Endothelial cell of umbilical vein (primary cell): ENCODE data around the gene TMEM151A. TPM values are rescaled to one million over a fixed set of nuclear protein-coding genes. Genes with fewer than 3 reads are reported as not detected.

Experiments used
- BruUV-seq: library from RNA; stranded (reverse); fragments of 400-500 nt; replicated peaks from 2 replicates; lab custom pipeline; 2021; lab: Mats Ljungman, UMichigan
- CTCF ChIA-PET: fragments of 300-600, 350-600 bp; sonication (Branson Sonifier 250); formaldehyde crosslinking; loops from one replicate; lab custom pipeline; 2021; ENCODE audit warnings: antibody characterized with exemption, inconsistent platforms; lab: Charles Lee
- POLR2A ChIA-PET: fragments of 300-600, 350-600 bp; sonication (Branson Sonifier 250); formaldehyde crosslinking; loops from one replicate; lab custom pipeline; 2021; ENCODE audit warnings: antibody characterized with exemption, inconsistent platforms; lab: Charles Lee
- DNase-seq: peaks from one replicate; pipeline ENCODE4 v3.0.0-alpha.2; 2011; ENCODE audit warnings: low read depth, low spot score
- FAIRE-seq: peaks from 2 replicates; lab custom pipeline; 2011; peaks lifted over from hg19 to GRCh38; lab: Jason Lieb, UNC
- H2AFZ ChIP-seq: 2 replicates; pipeline ENCODE4 v1.6.0; 2012; ENCODE audit warnings: low read depth, low read length, control low read depth, inconsistent platforms
- H3K27ac ChIP-seq: 2 replicates; pipeline ENCODE4 v1.5.1; 2011; ENCODE audit warnings: low read depth, mild to moderate bottlenecking, control low read depth, low read length, moderate library complexity; ENCODE audit not compliant: insufficient read depth
- H3K27me3 ChIP-seq, 2 experiments: 2 replicates each; pipeline versions ENCODE4 v1.6.0 to v1.6.1; 2011; ENCODE audit warnings: low read length in 2 of 2, mixed read lengths in 1 of 2; ENCODE audit not compliant: control insufficient read depth in 2 of 2, insufficient read depth in 2 of 2
- H3K36me3 ChIP-seq, 2 experiments: 2 replicates in 1 of 2; 3 replicates in 1 of 2; pipeline ENCODE4 v1.5.1; 2011; ENCODE audit warnings: low read length in 2 of 2, mild to moderate bottlenecking in 1 of 2, moderate library complexity in 1 of 2; ENCODE audit not compliant: control insufficient read depth in 2 of 2, insufficient read depth in 2 of 2; ENCODE audit errors: extremely low read depth in 1 of 2
- H3K4me1 ChIP-seq: 3 replicates; pipeline ENCODE4 v1.5.1; 2011; ENCODE audit warnings: mild to moderate bottlenecking, low read length; ENCODE audit not compliant: control insufficient read depth, insufficient read depth; ENCODE audit errors: extremely low read depth
- H3K4me2 ChIP-seq: 2 replicates; pipeline ENCODE4 v1.6.1; 2011; ENCODE audit warnings: low read length, control low read depth, mixed read lengths; ENCODE audit not compliant: insufficient read depth
- H3K4me3 ChIP-seq, 3 experiments: fragments of 200-600 bp in 1 of 3; sonication (generic), shearing (Covaris generic) in 1 of 3; replicated peaks in 1 of 3; 2 replicates each; pipeline ENCODE4 v1.5.1; 2011 to 2016; ENCODE audit warnings: control low read depth in 3 of 3, low read length in 3 of 3, mild to moderate bottlenecking in 2 of 3, inconsistent platforms in 1 of 3, low read depth in 1 of 3, moderate library complexity in 1 of 3; ENCODE audit not compliant: insufficient read depth in 1 of 3
- H3K79me2 ChIP-seq: 2 replicates; pipeline ENCODE4 v1.6.0; 2012; ENCODE audit warnings: low read length, inconsistent platforms; ENCODE audit not compliant: control insufficient read depth, insufficient read depth
- H3K9ac ChIP-seq: replicated peaks from 2 replicates; pipeline ENCODE3; 2011; ENCODE audit warnings: low read length, control low read depth; ENCODE audit not compliant: insufficient read depth; ENCODE audit errors: extremely low read depth
- H3K9me1 ChIP-seq: replicated peaks from 3 replicates; pipeline ENCODE4 v1.6.0; 2011; ENCODE audit warnings: mild to moderate bottlenecking, low read length; ENCODE audit not compliant: control insufficient read depth, insufficient read depth; ENCODE audit errors: extremely low read depth
- H3K9me3 ChIP-seq: replicated peaks from 2 replicates; pipeline ENCODE4 v1.5.1; 2012; ENCODE audit warnings: low read length, inconsistent platforms; ENCODE audit not compliant: control insufficient read depth, insufficient read depth
- H4K20me1 ChIP-seq: replicated peaks from 2 replicates; pipeline ENCODE3; 2011; ENCODE audit warnings: mild to moderate bottlenecking, low read length; ENCODE audit not compliant: control insufficient read depth, insufficient read depth; ENCODE audit errors: extremely low read depth
- CTCF ChIP-seq, 2 donors: IDR thresholded peaks; 1 replicate in 1 of 2; 2 replicates in 1 of 2; pipeline ENCODE4 v1.5.1; 2011; ENCODE audit warnings: low read length in 2 of 2, mild to moderate bottlenecking in 2 of 2, moderate library complexity in 2 of 2, control low read depth in 1 of 2, inconsistent platforms in 1 of 2, low read depth in 1 of 2; ENCODE audit not compliant: insufficient read depth in 1 of 2; ENCODE audit errors: extremely low read depth in 1 of 2
- GATA2 ChIP-seq: IDR thresholded peaks from 2 replicates; pipeline ENCODE4 v1.7.0; 2011; ENCODE audit warnings: low read depth, mild to moderate bottlenecking, moderate library complexity, mixed read lengths, low read length; ENCODE audit not compliant: insufficient read length, insufficient read depth
- MAX ChIP-seq: IDR thresholded peaks from 2 replicates; pipeline ENCODE4 v1.6.1; 2011; ENCODE audit not compliant: insufficient read depth, insufficient read length
- dilution Hi-C: fragments of 300-500 bp; cut with MboI; formaldehyde crosslinking; loops from one replicate; pipeline ENCODE4 v1.15.0; 2019; ENCODE audit warnings: low sequenced_read_pairs; ENCODE audit not compliant: extremely low pct_ligation_motif_present
- intact Hi-C: fragments of 100-400 bp; cut with micrococcal nuclease; formaldehyde crosslinking; loops from one replicate; pipeline ENCODE4 v1.10.0; 2022
- polyA plus RNA-seq, 4 experiments: library from polyadenylated mRNA; depleted of rRNA in 3 of 4; stranded (reverse) in 3 of 4; unstranded in 1 of 4; fragments of >200 nt; gene quantifications; 2 replicates each; pipeline versions ENCODE4 v1.2.1 to v1.2.3, GENCODE V29; 2011 to 2012; ENCODE audit warnings: missing spikeins in 1 of 4
- total RNA-seq: library from RNA; stranded (reverse); gene quantifications from 2 replicates; pipeline ENCODE4 v1.2.3, GENCODE V29; 2021

The TMEM151A gene
- total and polyA plus RNA-seq, 2 donors (not counting 3 experiments of a cell fraction or from before 2014, with no cell fraction given), result not detected

- ChIA-PET CTCF (interaction anchor here (0.6 to 9.5 kb wide), 30 partner anchors 11 to 150 kb away, joined by 3 to 225 read pairs (median 5); partner anchors contain the start of genes B4GAT1, BRMS1, MRPL11 and RIN1), POLR2A (interaction anchor here (0.9 to 2.1 kb wide), 3 partner anchors 15 to 24 kb away, joined by 3 to 8 read pairs (median 4); partner anchors contain the start of genes RIN1 and YIF1A)
- Histone ChIP-seq H3K27ac (no peak overlapping the region), H3K79me2 (no peaks in the 10 kb centered on the region), H3K4me3 (peak overlapping the region; percentile 35 to 82 (median 79)), H3K4me1 (peaks cover 4% of the 10 kb centered on the region), H4K20me1 (no peaks in the 10 kb centered on the region), H3K4me2 (peak overlapping the region; percentile 93), H3K36me3 (no peaks in the 10 kb centered on the region), H3K9ac (peak overlapping the region; percentile 56), H3K27me3 (peaks cover 0 to 5% of the 10 kb centered on the region in 2 experiments), H3K9me1 (no peaks in the 10 kb centered on the region), H2AFZ (peak overlapping the region; percentile 99), H3K9me3 (no peaks in the 10 kb centered on the region)
- dilution Hi-C loops (no loop called here), intact Hi-C loops (loop anchor here (5.0 kb wide), 1 partner anchor 126 kb away; the partner anchor contains the start of gene MRPL11)
- DNase-seq (no peak), FAIRE-seq (no peak)
- BruUV-seq, result no TSS peak
- peak in 1 of 2 donors; percentile 89 for TF ChIP-seq CTCF (IDR thresholded peaks at IDR 0.05; ENCODE audit: extremely low read depth in 1 of 2, insufficient read depth in 1 of 2, low read depth in 1 of 2, low read length in 2 of 2)
- no peak for TF ChIP-seq MAX
- TF ChIP-seq GATA2, result no peak
Observed at GRCh38 chr11:66311470-66311964, 19.8 kb downstream of the TMEM151A start.
